HepG2 (cell line): ENCODE results near the gene ARMC5. TPM values are rescaled to one million over a fixed set of nuclear protein-coding genes. Genes with fewer than 3 reads are reported as not detected.

Experiments
- ATAC-seq: fragments of 200-7000 bp; cut with Tn5 transposase; 3 replicates; pipeline ENCODE4 v1.9.1; 2020; ENCODE audit warnings: mild to moderate bottlenecking, moderate library complexity
- BruUV-seq: library from RNA; stranded (reverse); fragments of 400-500 nt; replicated peaks from 2 replicates; lab custom pipeline; 2021; lab: Mats Ljungman, UMichigan
- CTCF ChIA-PET: fragments of 300-600 bp; formaldehyde crosslinking; extraction: SDS; loops from one replicate; lab custom pipeline; 2021; ENCODE audit warnings: low total read pairs, inconsistent platforms, low intra/inter-chr PET ratio; lab: Yijun Ruan, JAX
- POLR2A ChIA-PET: fragments of 350-600 bp; sonication (Branson Sonifier 250); formaldehyde crosslinking; loops from one replicate; lab custom pipeline; 2020; ENCODE audit warnings: antibody characterized with exemption, inconsistent platforms; lab: Yijun Ruan, JAX
- DNase-seq: peaks from one replicate; pipeline ENCODE4 v3.0.0-alpha.2; 2015; ENCODE audit warnings: low spot score
- FAIRE-seq: peaks from 3 replicates; lab custom pipeline; 2011; peaks lifted over from hg19 to GRCh38; lab: Jason Lieb, UNC
- H2AFZ ChIP-seq: one replicate; pipeline ENCODE4 v1.6.1; 2011; ENCODE audit warnings: low read length, inconsistent platforms
- H3K27ac ChIP-seq: fragments of 300-600 bp; 3 replicates; pipeline ENCODE4 v1.8.0; 2011; ENCODE audit warnings: mixed run types, mild to moderate bottlenecking, mixed read lengths, low read length, inconsistent platforms; ENCODE audit not compliant: insufficient read depth; ENCODE audit errors: extremely low read length
- H3K27me3 ChIP-seq, 2 experiments: fragments of 200-600 bp in 1 of 2; 2 replicates in 1 of 2; 3 replicates in 1 of 2; pipeline versions ENCODE4 v1.6.0 to v1.8.0; 2011; ENCODE audit warnings: low read length in 2 of 2, mild to moderate bottlenecking in 2 of 2, moderate library complexity in 2 of 2, inconsistent platforms in 1 of 2; ENCODE audit not compliant: insufficient read depth in 2 of 2, control insufficient read depth in 1 of 2
- H3K36me3 ChIP-seq, 2 experiments: fragments of 200-600 bp in 1 of 2; replicated peaks in 1 of 2; 2 replicates in 1 of 2; 3 replicates in 1 of 2; pipeline versions ENCODE4 v1.5.1 to v1.8.0; 2011; ENCODE audit warnings: low read length in 2 of 2, inconsistent platforms in 1 of 2; ENCODE audit not compliant: insufficient read depth in 2 of 2, control insufficient read depth in 1 of 2
- H3K4me1 ChIP-seq: 2 replicates; pipeline ENCODE4 v1.5.1; 2012; ENCODE audit warnings: low read length, inconsistent platforms; ENCODE audit not compliant: insufficient read depth
- H3K4me2 ChIP-seq: 2 replicates; pipeline ENCODE4 v1.6.0; 2011; ENCODE audit warnings: low read depth, low read length, inconsistent platforms
- H3K4me3 ChIP-seq, 3 experiments: fragments of 200-600 bp in 1 of 3; sonication (generic), shearing (Covaris generic) in 1 of 3; replicated peaks in 1 of 3; 2 replicates each; pipeline ENCODE4 v1.5.1; 2011 to 2016; ENCODE audit warnings: low read length in 3 of 3, inconsistent platforms in 2 of 3, low read depth in 2 of 3, mild to moderate bottlenecking in 2 of 3, control low read depth in 1 of 3, mixed read lengths in 1 of 3; ENCODE audit not compliant: insufficient read depth in 1 of 3
- H3K79me2 ChIP-seq: one replicate; pipeline ENCODE4 v1.6.1; 2011; ENCODE audit warnings: low read length, inconsistent platforms; ENCODE audit not compliant: insufficient read depth
- H3K9ac ChIP-seq: 2 replicates; pipeline ENCODE4 v1.6.0; 2011; ENCODE audit warnings: mild to moderate bottlenecking, low read depth, low read length, inconsistent platforms; ENCODE audit not compliant: insufficient read depth
- H3K9me3 ChIP-seq: 2 replicates; pipeline ENCODE4 v1.5.1; 2012; ENCODE audit warnings: mild to moderate bottlenecking, low read length
- H4K20me1 ChIP-seq: 2 replicates; pipeline ENCODE4 v1.6.0; 2011; ENCODE audit warnings: inconsistent platforms, mild to moderate bottlenecking, low read length, moderate library complexity; ENCODE audit not compliant: insufficient read depth
- ASH2L ChIP-seq: fragments of 300-600, 200-600 bp; sonication (generic); IDR thresholded peaks from 2 replicates; pipeline ENCODE4 v1.7.0; 2017; ENCODE audit warnings: low read depth, mild to moderate bottlenecking, moderate library complexity, mixed read lengths, low read length; ENCODE audit not compliant: insufficient read length
- DNMT1 ChIP-seq: sonication (generic); formaldehyde crosslinking; IDR thresholded peaks from 2 replicates; pipeline ENCODE4 v1.5.1; 2020; ENCODE audit warnings: mild to moderate bottlenecking, missing genetic modification reagents
- FOSL1 ChIP-seq: sonication (generic); formaldehyde crosslinking; IDR thresholded peaks from 2 replicates; pipeline ENCODE4 v1.9.0; 2021; ENCODE audit warnings: missing genetic modification reagents, borderline replicate concordance
- GTF3A ChIP-seq: sonication (generic); formaldehyde crosslinking; conservative IDR thresholded peaks from 2 replicates; pipeline ENCODE4 v1.4.0; 2020; ENCODE audit warnings: mild to moderate bottlenecking, missing genetic modification reagents
- MBD4 ChIP-seq: IDR thresholded peaks from 2 replicates; pipeline ENCODE4 v1.6.1; 2012; ENCODE audit warnings: low read length, inconsistent platforms, borderline replicate concordance
- NR1H2 ChIP-seq: sonication (generic); formaldehyde crosslinking; IDR thresholded peaks from 2 replicates; pipeline ENCODE4 v1.8.1; 2022; ENCODE audit warnings: low read depth, missing genetic modification reagents, borderline replicate concordance
- PAX8 ChIP-seq: sonication (generic); formaldehyde crosslinking; IDR thresholded peaks from 2 replicates; pipeline ENCODE4 v1.8.0; 2022; ENCODE audit warnings: mild to moderate bottlenecking, missing genetic modification reagents, borderline replicate concordance
- TOE1 ChIP-seq: sonication (generic); formaldehyde crosslinking; IDR thresholded peaks from 2 replicates; pipeline ENCODE4 v1.4.0; 2020; ENCODE audit warnings: mild to moderate bottlenecking, missing genetic modification reagents
- ZFP36L1 ChIP-seq: sonication (generic); formaldehyde crosslinking; IDR thresholded peaks from 2 replicates; pipeline ENCODE4 v1.8.0; 2022; ENCODE audit warnings: mild to moderate bottlenecking, missing genetic modification reagents, moderate library complexity
- ZNF343 ChIP-seq: sonication (generic); formaldehyde crosslinking; IDR thresholded peaks from 2 replicates; pipeline ENCODE4 v1.4.0; 2020; ENCODE audit warnings: mild to moderate bottlenecking, missing genetic modification reagents
- ZNF720 ChIP-seq: sonication (generic); formaldehyde crosslinking; IDR thresholded peaks from 2 replicates; pipeline ENCODE4 v1.4.0; 2020; ENCODE audit warnings: missing genetic modification reagents
- ZNF775 ChIP-seq: sonication (generic); formaldehyde crosslinking; IDR thresholded peaks from 2 replicates; pipeline ENCODE4 v1.4.0; 2020; ENCODE audit warnings: missing genetic modification reagents, mild to moderate bottlenecking, moderate library complexity, borderline replicate concordance
- WGBS: methylation state at CpG from one replicate; pipeline ENCODE4 v1.1.6; 2017; ENCODE audit warnings: low lambda C conversion rate; 5-methylcytosine and 5-hydroxymethylcytosine counted together
- in situ Hi-C: cut with HindIII; loops from 2 replicates; pipeline ENCODE4 v1.10.0; 2017; ENCODE audit warnings: low pct_unique_long_range_greater_than_20kb; ENCODE audit not compliant: extremely low pct_ligation_motif_present
- intact Hi-C: fragments of 100-400 bp; cut with micrococcal nuclease; formaldehyde crosslinking; loops from one replicate; pipeline ENCODE4 v1.10.0; 2022; ENCODE audit not compliant: unreplicated experiment
- polyA plus RNA-seq, 8 experiments: library from polyadenylated mRNA; depleted of rRNA in 3 of 8; stranded (reverse) in 7 of 8; unstranded in 1 of 8; fragments of >200 nt; fragmentation: Illumina TruSeq in 4 of 8; extraction: Trizol in 4 of 8; gene quantifications; 2 replicates each; pipeline versions ENCODE4 v1.2.1 to v1.2.3, GENCODE V29; 2011 to 2016; ENCODE audit warnings: low read depth in 4 of 8, missing spikeins in 1 of 8, mixed read lengths in 1 of 8; ENCODE audit not compliant: insufficient read depth in 1 of 8
- total RNA-seq, 5 experiments: library from RNA; depleted of rRNA; stranded (reverse); fragments of >200 nt; fragmentation: Illumina TruSeq; extraction: Trizol; gene quantifications; 2 replicates each; pipeline ENCODE4 v1.2.3, GENCODE V29; 2016; ENCODE audit warnings: low read depth in 1 of 5
- TF ChIP-seq, protein P1 (sequence below): sonication (generic); formaldehyde crosslinking; IDR thresholded peaks from 2 replicates; pipeline ENCODE4 v1.4.0; 2020; ENCODE audit warnings: missing genetic modification reagents
- TF ChIP-seq, protein P2 (sequence below): sonication (generic); formaldehyde crosslinking; IDR thresholded peaks from 2 replicates; pipeline ENCODE4; 2020; ENCODE audit warnings: missing genetic modification reagents, mild to moderate bottlenecking, borderline replicate concordance
- TF ChIP-seq, protein P3 (sequence below): sonication (generic); formaldehyde crosslinking; IDR thresholded peaks from 2 replicates; pipeline ENCODE4 v1.5.1; 2020; ENCODE audit warnings: mild to moderate bottlenecking, missing genetic modification reagents

Gene ARMC5
- total and polyA plus RNA-seq, 2 of the 13 experiments (the other 11 are each of a cell fraction or from before 2014, with no cell fraction given) = 10.8 to 22.3 TPM

DNA sequence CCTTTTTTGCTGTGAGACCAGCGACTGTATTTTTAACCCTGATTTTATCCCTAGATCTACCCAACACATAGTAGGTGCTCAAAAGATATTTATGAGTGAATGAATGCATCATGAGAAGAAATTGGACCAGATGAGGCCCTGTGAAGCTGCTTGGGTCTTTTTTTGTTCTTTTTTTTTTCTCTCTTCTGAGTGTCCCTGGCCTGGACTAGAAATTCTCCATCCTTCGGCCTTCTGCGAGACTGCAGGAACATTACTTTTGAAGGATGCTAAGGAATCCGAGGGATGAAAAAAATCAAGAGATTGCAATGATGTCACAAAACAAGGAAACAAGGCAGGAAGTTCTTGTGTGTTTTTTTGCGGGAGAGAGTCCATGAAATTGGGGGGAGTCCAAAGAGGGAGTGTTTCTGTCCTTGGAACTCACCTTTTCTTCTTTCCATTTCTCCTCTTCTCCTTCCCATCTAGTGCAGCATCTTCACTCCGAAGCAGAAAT, 49.5 kb downstream of the ARMC5 start:
- peak; percentile 2; the same call in 2 of the 3 replicates for ATAC-seq
- WGBS = 13% methylated on average over 6 of the region's 6 CpGs
- no peak for FAIRE-seq
- Histone ChIP-seq H3K79me2 (peaks cover 18% of the 10 kb centered on the region), H3K4me2 (peak overlapping the region; percentile 89), H3K36me3 (peaks cover 0 to 9% of the 10 kb centered on the region in 2 experiments; a peak in 2 of 5 replicates), H4K20me1 (no peaks in the 10 kb centered on the region), H3K4me3 (peak overlapping the region; percentile 90 to 98 (median 90)), H2AFZ (peak overlapping the region; percentile 43), H3K4me1 (peaks cover 50% of the 10 kb centered on the region), H3K27ac (peak overlapping the region; percentile 89), H3K9me3 (no peaks in the 10 kb centered on the region), H3K27me3 (peaks cover 0 to 6% of the 10 kb centered on the region in 2 experiments; a peak in 2 of 5 replicates), H3K9ac (peak overlapping the region; percentile 98)
- ChIA-PET CTCF (no interaction called here), POLR2A (interaction anchor here (0.6 to 3.1 kb wide), 21 partner anchors 11 to 435 kb away, joined by 3 to 40 read pairs (median 5); partner anchors contain the start of genes ARMC5, KAT8, SLC5A2 and TGFB1I1)
- intact Hi-C loops = loop anchor here (2.0 to 5.0 kb wide), 4 partner anchors 32 to 364 kb away; partner anchors contain the start of genes ARMC5 and ZNF267
- in situ Hi-C loops = no loop called here
- BruUV-seq = no TSS peak
- peak; percentile 23 for DNase-seq
- TF ChIP-seq ZNF343 (CRISPR knock-in tag) (no peak), PAX8 (CRISPR knock-in tag) (peak; percentile 36; the same call in 1 of the 2 replicates), NR1H2 (CRISPR knock-in tag) (no peak), ZFP36L1 (0 out of 2 replicates have a peak, but pooled peaks have one; percentile 65), DNMT1 (CRISPR knock-in tag) (no peak), ZNF775 (CRISPR knock-in tag) (0 out of 2 replicates have a peak, but pooled peaks have one; percentile 8), ASH2L (peak; percentile 7), GTF3A (CRISPR knock-in tag) (no peak), MBD4 (0 out of 2 replicates have a peak, but pooled peaks have one; percentile 24), FOSL1 (CRISPR knock-in tag) (no peak), TOE1 (0 out of 2 replicates have a peak, but pooled peaks have one; percentile 27), ZNF720 (CRISPR knock-in tag) (no peak)
- TF ChIP-seq, protein P1, sequence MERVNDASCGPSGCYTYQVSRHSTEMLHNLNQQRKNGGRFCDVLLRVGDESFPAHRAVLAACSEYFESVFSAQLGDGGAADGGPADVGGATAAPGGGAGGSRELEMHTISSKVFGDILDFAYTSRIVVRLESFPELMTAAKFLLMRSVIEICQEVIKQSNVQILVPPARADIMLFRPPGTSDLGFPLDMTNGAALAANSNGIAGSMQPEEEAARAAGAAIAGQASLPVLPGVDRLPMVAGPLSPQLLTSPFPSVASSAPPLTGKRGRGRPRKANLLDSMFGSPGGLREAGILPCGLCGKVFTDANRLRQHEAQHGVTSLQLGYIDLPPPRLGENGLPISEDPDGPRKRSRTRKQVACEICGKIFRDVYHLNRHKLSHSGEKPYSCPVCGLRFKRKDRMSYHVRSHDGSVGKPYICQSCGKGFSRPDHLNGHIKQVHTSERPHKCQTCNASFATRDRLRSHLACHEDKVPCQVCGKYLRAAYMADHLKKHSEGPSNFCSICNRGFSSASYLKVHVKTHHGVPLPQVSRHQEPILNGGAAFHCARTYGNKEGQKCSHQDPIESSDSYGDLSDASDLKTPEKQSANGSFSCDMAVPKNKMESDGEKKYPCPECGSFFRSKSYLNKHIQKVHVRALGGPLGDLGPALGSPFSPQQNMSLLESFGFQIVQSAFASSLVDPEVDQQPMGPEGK (CRISPR knock-in tag) = peak; percentile 31; the same call in 1 of the 2 replicates
- TF ChIP-seq, protein P2, sequence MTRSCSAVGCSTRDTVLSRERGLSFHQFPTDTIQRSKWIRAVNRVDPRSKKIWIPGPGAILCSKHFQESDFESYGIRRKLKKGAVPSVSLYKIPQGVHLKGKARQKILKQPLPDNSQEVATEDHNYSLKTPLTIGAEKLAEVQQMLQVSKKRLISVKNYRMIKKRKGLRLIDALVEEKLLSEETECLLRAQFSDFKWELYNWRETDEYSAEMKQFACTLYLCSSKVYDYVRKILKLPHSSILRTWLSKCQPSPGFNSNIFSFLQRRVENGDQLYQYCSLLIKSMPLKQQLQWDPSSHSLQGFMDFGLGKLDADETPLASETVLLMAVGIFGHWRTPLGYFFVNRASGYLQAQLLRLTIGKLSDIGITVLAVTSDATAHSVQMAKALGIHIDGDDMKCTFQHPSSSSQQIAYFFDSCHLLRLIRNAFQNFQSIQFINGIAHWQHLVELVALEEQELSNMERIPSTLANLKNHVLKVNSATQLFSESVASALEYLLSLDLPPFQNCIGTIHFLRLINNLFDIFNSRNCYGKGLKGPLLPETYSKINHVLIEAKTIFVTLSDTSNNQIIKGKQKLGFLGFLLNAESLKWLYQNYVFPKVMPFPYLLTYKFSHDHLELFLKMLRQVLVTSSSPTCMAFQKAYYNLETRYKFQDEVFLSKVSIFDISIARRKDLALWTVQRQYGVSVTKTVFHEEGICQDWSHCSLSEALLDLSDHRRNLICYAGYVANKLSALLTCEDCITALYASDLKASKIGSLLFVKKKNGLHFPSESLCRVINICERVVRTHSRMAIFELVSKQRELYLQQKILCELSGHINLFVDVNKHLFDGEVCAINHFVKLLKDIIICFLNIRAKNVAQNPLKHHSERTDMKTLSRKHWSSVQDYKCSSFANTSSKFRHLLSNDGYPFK (CRISPR knock-in tag) = no peak
- TF ChIP-seq, protein P3, sequence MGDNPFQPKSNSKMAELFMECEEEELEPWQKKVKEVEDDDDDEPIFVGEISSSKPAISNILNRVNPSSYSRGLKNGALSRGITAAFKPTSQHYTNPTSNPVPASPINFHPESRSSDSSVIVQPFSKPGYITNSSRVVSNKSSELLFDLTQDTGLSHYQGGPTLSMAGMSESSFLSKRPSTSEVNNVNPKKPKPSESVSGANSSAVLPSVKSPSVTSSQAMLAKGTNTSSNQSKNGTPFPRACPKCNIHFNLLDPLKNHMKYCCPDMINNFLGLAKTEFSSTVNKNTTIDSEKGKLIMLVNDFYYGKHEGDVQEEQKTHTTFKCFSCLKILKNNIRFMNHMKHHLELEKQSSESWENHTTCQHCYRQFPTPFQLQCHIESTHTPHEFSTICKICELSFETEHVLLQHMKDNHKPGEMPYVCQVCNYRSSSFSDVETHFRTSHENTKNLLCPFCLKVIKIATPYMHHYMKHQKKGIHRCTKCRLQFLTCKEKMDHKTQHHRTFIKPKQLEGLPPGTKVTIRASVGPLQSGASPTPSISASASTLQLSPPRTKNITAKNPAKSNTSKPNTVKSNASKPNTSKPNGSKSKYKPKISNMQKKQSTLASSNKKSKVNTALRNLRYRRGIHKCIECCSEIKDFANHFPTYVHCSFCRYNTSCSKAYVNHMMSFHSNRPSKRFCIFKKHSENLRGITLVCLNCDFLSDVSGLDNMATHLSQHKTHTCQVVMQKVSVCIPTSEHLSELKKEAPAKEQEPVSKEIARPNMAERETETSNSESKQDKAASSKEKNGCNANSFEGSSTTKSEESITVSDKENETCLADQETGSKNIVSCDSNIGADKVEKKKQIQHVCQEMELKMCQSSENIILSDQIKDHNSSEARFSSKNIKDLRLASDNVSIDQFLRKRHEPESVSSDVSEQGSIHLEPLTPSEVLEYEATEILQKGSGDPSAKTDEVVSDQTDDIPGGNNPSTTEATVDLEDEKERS (CRISPR knock-in tag) = no peak
